Measurements from ENCODE around the gene PRKCB.

DNA sequence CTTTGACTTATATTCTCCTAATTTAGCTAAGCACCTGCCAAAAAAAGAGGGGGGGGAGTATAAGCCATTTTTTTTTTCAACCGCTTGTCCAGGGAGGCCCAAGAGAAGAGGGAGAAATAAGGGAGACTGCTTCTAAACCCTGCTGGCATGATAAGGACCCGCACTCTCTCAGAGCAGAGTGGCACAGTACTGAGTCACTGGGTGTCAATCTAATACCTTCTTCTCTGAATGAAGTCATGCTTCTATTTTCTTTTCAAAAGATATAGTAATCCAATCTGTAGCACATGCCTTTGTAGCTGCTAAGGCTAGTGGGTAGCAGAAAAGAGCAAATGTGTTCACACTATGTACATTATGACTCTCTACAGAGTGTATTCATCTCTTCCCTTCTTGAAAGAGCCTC, 385.4 kb downstream of the PRKCB start:
- TF ChIP-seq EZH2 (IDR thresholded peaks at IDR 0.05; ENCODE audit: low read length) = no peak
- TF ChIP-seq CTCF (optimal IDR thresholded peaks at IDR 0.05 in 1 of 3, IDR thresholded peaks at IDR 0.05 in 1 of 3, conservative IDR thresholded peaks at IDR 0.05 in 1 of 3; ENCODE audit: extremely low read depth in 1 of 3, insufficient read depth in 2 of 3, low read length in 3 of 3) = no peak

All from keratinocyte (primary cell).